Activated CD4-positive, alpha-beta T cell treated with anti-CD3 and anti-CD28 coated beads, Interleukin-2, amount 50 U/mL, for 4 hours (primary cell): ENCODE data around the gene APLN.

Source experiments
- DNase-seq, 2 experiments: peaks; one replicate each; pipeline ENCODE4 v3.0.0-alpha.2; 2020

APLN gene

GRCh38 chrX:129659861-129660260 lies 5.1 kb upstream of the APLN start:
- no peak for DNase-seq

- no peak for DNase-seq
These were observed 4.4 kb upstream of the APLN start for GRCh38 chrX:129659141-129659540.

GRCh38 chrX:129658429-129658828 lies 3.7 kb upstream of the APLN start:
- no peak for DNase-seq

- DNase-seq = no peak
These were observed 942 bp upstream of the APLN start for GRCh38 chrX:129655547-129656249.

GRCh38 chrX:129653971-129654651 lies 645 bp downstream of the APLN start:
- DNase-seq = no peak

GRCh38 chrX:129653181-129653970 lies 1.4 kb downstream of the APLN start:
- no peak for DNase-seq

- no peak for DNase-seq
These were observed 2.1 kb downstream of the APLN start for GRCh38 chrX:129652565-129653169.

GRCh38 chrX:129651756-129652564 lies 2.8 kb downstream of the APLN start:
- no peak for DNase-seq

GRCh38 chrX:129650821-129651510 lies 3.8 kb downstream of the APLN start:
- no peak for DNase-seq

- DNase-seq = no peak
These were observed 4.5 kb downstream of the APLN start for GRCh38 chrX:129650183-129650689.

- DNase-seq = no peak
These were observed 5.2 kb downstream of the APLN start for GRCh38 chrX:129649268-129650182.

GRCh38 chrX:129648514-129649267 lies 6.1 kb downstream of the APLN start:
- DNase-seq = no peak

GRCh38 chrX:129647418-129648410 lies 7.0 kb downstream of the APLN start:
- DNase-seq = no peak

GRCh38 chrX:129646566-129647417 lies 8.0 kb downstream of the APLN start:
- DNase-seq = no peak

- no peak for DNase-seq
These were observed 12.1 kb downstream of the APLN start for GRCh38 chrX:129642641-129643040.

GRCh38 chrX:129641941-129642340 lies 12.8 kb downstream of the APLN start:
- DNase-seq = no peak

GRCh38 chrX:129641469-129641868 lies 13.3 kb downstream of the APLN start:
- no peak for DNase-seq
